Measurements from ENCODE around the gene FCER2. TPM values are rescaled to one million over a fixed set of nuclear protein-coding genes. Genes with fewer than 3 reads are reported as not detected.

Gene FCER2
- total and polyA plus RNA-seq, 2 of the 13 experiments (the other 11 are each of a cell fraction or from before 2014, with no cell fraction given), result not detected

DNA sequence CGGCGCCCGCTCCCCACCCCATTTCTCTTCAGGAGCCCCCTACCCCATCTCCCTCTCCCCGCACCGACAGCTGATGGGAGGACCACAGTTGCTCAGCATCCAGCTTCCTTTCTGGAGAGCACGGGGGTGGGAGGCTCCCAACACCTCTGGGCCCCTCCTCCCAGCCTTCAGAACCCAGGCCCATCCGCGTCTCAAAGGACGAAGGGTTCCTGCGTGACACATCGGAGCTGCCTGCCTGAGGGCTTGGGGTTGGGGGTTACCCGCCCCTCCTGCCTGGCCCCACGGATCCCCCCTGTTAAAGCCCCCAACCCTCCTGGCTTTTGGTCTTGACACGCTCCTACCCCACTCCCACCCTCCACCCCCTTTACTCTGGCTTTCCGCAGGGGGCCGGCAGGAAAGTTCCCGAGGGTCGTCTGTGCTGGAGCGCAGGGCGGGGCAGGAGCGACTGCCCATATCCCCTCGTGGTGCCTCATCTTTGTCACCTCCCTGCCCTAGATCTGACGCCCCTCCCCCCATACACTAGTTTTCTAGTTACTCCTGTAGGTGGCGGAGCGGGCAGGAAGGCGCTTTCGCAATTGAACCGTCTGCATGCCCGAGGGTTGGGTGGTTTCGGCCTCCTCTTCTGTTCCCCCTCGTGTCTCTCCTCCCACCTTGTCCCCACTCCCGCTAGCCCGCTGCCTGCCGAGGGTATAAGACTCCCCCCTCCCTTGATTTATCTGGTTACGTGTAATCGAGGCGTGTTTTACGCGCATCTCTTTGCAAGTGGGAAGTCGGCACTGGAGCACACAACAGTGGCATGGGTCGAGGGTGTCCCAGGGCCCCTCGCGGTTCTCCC is 20.4 kb downstream of the FCER2 start:
- Histone ChIP-seq H3K27me3 (ENCODE audit: control insufficient read depth in 1 of 2, insufficient read depth in 2 of 2, low read length in 2 of 2) (peaks cover 2 to 13% of the 10 kb centered on the region in 2 experiments; a peak in 2 of 5 replicates), H4K20me1 (ENCODE audit: insufficient read depth, low read length) (no peaks in the 10 kb centered on the region), H3K79me2 (ENCODE audit: insufficient read depth, low read length) (peaks cover 5% of the 10 kb centered on the region), H3K4me3 (replicated peaks in 1 of 3; ENCODE audit: insufficient read depth in 1 of 3, low read depth in 2 of 3, low read length in 3 of 3) (peak overlapping the region; percentile 85 to 99 (median 97)), H2AFZ (ENCODE audit: low read length) (no peak overlapping the region), H3K9ac (ENCODE audit: insufficient read depth, low read depth, low read length) (peak overlapping the region; percentile 88), H3K27ac (ENCODE audit: extremely low read length, insufficient read depth, low read length) (peak overlapping the region; percentile 57), H3K36me3 (replicated peaks in 1 of 2; ENCODE audit: control insufficient read depth in 1 of 2, insufficient read depth in 2 of 2, low read length in 2 of 2) (0 out of 5 replicates have a peak, but pooled peaks cover 0 to 2% of the 10 kb centered on the region in 2 experiments), H3K4me1 (ENCODE audit: insufficient read depth, low read length) (peaks cover 36% of the 10 kb centered on the region), H3K9me3 (ENCODE audit: low read length) (no peaks in the 10 kb centered on the region), H3K4me2 (ENCODE audit: low read depth, low read length) (peak overlapping the region; percentile 80)
- DNase-seq (ENCODE audit: low spot score) (peak; percentile 77), ATAC-seq (peak; percentile 45), FAIRE-seq (peak; percentile 32)
- CTCF ChIA-PET (ENCODE audit: low intra/inter-chr PET ratio, low total read pairs), result interaction anchor here (2.8 to 3.1 kb wide), 2 partner anchors 30 to 113 kb away, joined by 13 to 34 read pairs; no protein-coding TSS in a partner anchor
- intact Hi-C loops (cut with micrococcal nuclease; ENCODE audit: unreplicated experiment) (loop anchor here (1.0 to 2.0 kb wide), 2 partner anchors 29 to 117 kb away; no protein-coding TSS in a partner anchor), in situ Hi-C loops (cut with HindIII; ENCODE audit: extremely low pct_ligation_motif_present, low pct_unique_long_range_greater_than_20kb) (loop anchor here (5.0 to 10.0 kb wide), 2 partner anchors 113 to 119 kb away; no protein-coding TSS in a partner anchor)
- POLR2A ChIA-PET, result interaction anchor here (1.2 kb wide), 1 partner anchor 44 kb away, joined by 4 read pairs; no protein-coding TSS in a partner anchor
- no TSS peak for BruUV-seq (replicated peaks)
- WGBS (ENCODE audit: low lambda C conversion rate), result 41% methylated on average over 33 of the region's 43 CpGs
- TF ChIP-seq SOX13 (IDR thresholded peaks at IDR 0.05) (no peak), SOX13 (CRISPR knock-in tag; conservative IDR thresholded peaks at IDR 0.05 in 1 of 2, IDR thresholded peaks at IDR 0.05 in 1 of 2) (no peak), ZNF263 (CRISPR knock-in tag; IDR thresholded peaks at IDR 0.05) (peak; percentile 29; the same call in 1 of the 2 replicates), REPIN1 (CRISPR knock-in tag; IDR thresholded peaks at IDR 0.05; ENCODE audit: borderline replicate concordance, low read depth) (0 out of 2 replicates have a peak, but pooled peaks have one; percentile 43), ZNF552 (CRISPR knock-in tag; IDR thresholded peaks at IDR 0.05; ENCODE audit: borderline replicate concordance) (peak; percentile 100), ZNF879 (CRISPR knock-in tag; IDR thresholded peaks at IDR 0.05) (no peak), ZFP82 (CRISPR knock-in tag; IDR thresholded peaks at IDR 0.05; ENCODE audit: borderline replicate concordance) (peak; percentile 34; the same call in 1 of the 2 replicates), PRPF4 (IDR thresholded peaks at IDR 0.05; ENCODE audit: low read depth, low read length, poor library complexity, severe bottlenecking) (peak; percentile 79), ZNF891 (CRISPR knock-in tag; IDR thresholded peaks at IDR 0.05) (no peak), HDAC1 (CRISPR knock-in tag; IDR thresholded peaks at IDR 0.05) (0 out of 2 replicates have a peak, but pooled peaks have one; percentile 35), DNMT1 (CRISPR knock-in tag; IDR thresholded peaks at IDR 0.05) (no peak), SMC3 (IDR thresholded peaks at IDR 0.05; ENCODE audit: low read length) (peak; percentile 46; the same call in 1 of the 2 replicates), ZBTB7A (CRISPR knock-in tag; IDR thresholded peaks at IDR 0.05) (peak; percentile 61; the same call in 1 of the 2 replicates), ZBTB44 (CRISPR knock-in tag; IDR thresholded peaks at IDR 0.05) (no peak), SSRP1 (CRISPR knock-in tag; IDR thresholded peaks at IDR 0.05) (no peak), MEIS1 (CRISPR knock-in tag; IDR thresholded peaks at IDR 0.05; ENCODE audit: borderline replicate concordance) (no peak), SMAD9 (CRISPR knock-in tag; IDR thresholded peaks at IDR 0.05) (no peak), MTF2 (CRISPR knock-in tag; IDR thresholded peaks at IDR 0.05; ENCODE audit: borderline replicate concordance) (no peak)
- TF ChIP-seq, protein P1, sequence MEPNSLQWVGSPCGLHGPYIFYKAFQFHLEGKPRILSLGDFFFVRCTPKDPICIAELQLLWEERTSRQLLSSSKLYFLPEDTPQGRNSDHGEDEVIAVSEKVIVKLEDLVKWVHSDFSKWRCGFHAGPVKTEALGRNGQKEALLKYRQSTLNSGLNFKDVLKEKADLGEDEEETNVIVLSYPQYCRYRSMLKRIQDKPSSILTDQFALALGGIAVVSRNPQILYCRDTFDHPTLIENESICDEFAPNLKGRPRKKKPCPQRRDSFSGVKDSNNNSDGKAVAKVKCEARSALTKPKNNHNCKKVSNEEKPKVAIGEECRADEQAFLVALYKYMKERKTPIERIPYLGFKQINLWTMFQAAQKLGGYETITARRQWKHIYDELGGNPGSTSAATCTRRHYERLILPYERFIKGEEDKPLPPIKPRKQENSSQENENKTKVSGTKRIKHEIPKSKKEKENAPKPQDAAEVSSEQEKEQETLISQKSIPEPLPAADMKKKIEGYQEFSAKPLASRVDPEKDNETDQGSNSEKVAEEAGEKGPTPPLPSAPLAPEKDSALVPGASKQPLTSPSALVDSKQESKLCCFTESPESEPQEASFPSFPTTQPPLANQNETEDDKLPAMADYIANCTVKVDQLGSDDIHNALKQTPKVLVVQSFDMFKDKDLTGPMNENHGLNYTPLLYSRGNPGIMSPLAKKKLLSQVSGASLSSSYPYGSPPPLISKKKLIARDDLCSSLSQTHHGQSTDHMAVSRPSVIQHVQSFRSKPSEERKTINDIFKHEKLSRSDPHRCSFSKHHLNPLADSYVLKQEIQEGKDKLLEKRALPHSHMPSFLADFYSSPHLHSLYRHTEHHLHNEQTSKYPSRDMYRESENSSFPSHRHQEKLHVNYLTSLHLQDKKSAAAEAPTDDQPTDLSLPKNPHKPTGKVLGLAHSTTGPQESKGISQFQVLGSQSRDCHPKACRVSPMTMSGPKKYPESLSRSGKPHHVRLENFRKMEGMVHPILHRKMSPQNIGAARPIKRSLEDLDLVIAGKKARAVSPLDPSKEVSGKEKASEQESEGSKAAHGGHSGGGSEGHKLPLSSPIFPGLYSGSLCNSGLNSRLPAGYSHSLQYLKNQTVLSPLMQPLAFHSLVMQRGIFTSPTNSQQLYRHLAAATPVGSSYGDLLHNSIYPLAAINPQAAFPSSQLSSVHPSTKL (CRISPR knock-in tag; IDR thresholded peaks at IDR 0.05), result 0 out of 2 replicates have a peak, but pooled peaks have one; percentile 15
